Measurements from ENCODE around the gene TBC1D25.

Gene TBC1D25

GRCh38 chrX:48604701-48605100, 65.2 kb downstream of the TBC1D25 start:
- TF ChIP-seq, protein P1, sequence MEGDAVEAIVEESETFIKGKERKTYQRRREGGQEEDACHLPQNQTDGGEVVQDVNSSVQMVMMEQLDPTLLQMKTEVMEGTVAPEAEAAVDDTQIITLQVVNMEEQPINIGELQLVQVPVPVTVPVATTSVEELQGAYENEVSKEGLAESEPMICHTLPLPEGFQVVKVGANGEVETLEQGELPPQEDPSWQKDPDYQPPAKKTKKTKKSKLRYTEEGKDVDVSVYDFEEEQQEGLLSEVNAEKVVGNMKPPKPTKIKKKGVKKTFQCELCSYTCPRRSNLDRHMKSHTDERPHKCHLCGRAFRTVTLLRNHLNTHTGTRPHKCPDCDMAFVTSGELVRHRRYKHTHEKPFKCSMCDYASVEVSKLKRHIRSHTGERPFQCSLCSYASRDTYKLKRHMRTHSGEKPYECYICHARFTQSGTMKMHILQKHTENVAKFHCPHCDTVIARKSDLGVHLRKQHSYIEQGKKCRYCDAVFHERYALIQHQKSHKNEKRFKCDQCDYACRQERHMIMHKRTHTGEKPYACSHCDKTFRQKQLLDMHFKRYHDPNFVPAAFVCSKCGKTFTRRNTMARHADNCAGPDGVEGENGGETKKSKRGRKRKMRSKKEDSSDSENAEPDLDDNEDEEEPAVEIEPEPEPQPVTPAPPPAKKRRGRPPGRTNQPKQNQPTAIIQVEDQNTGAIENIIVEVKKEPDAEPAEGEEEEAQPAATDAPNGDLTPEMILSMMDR (IDR thresholded peaks at IDR 0.05; ENCODE audit: low read depth, low read length): no peak
- no peak for DNase-seq (ENCODE audit: low read depth, low spot score)
- no peak overlapping the region for H3K4me3 ChIP-seq (ENCODE audit: low read depth, low read length)
- in situ Hi-C loops (cut with HindIII; ENCODE audit: low sequenced_read_pairs): no loop called here

- DNase-seq (ENCODE audit: low read depth, low spot score): no peak
- in situ Hi-C loops (cut with HindIII; ENCODE audit: low sequenced_read_pairs): no loop called here
- no peak overlapping the region for H3K4me3 ChIP-seq (ENCODE audit: low read depth, low read length)
These were observed 66.6 kb downstream of the TBC1D25 start for GRCh38 chrX:48606091-48606490.

GRCh38 chrX:48611703-48612102, 72.2 kb downstream of the TBC1D25 start:
- DNase-seq (ENCODE audit: low read depth, low spot score): no peak

More at GRCh38 chrX:48606091-48606490, 66.6 kb downstream of the TBC1D25 start:
- TF ChIP-seq, protein P1 (IDR thresholded peaks at IDR 0.05; ENCODE audit: low read depth, low read length): peak; percentile 4

More at GRCh38 chrX:48611703-48612102, 72.2 kb downstream of the TBC1D25 start:
- H3K4me3 ChIP-seq (ENCODE audit: low read depth, low read length): no peak overlapping the region
- in situ Hi-C loops (cut with HindIII; ENCODE audit: low sequenced_read_pairs): no loop called here
- TF ChIP-seq, protein P1 (IDR thresholded peaks at IDR 0.05; ENCODE audit: low read depth, low read length): no peak
